Measurements from ENCODE around the gene MAML2. TPM values are rescaled to one million over a fixed set of nuclear protein-coding genes. Genes with fewer than 3 reads are reported as not detected.
A peak's percentile ranks its signal among the peaks of the same experiment; 100 is the strongest.

Gene MAML2
- total RNA-seq, 4 donors from 2014 or later, result 19.0 to 36.4 (median 31.4) TPM

- 73 to 78% methylated on average over 5 of the region's 5 CpGs for WGBS, 2 donors
- Histone ChIP-seq H3K27me3 (no peaks in the 10 kb centered on the region), H3K9me3 (no peaks in the 10 kb centered on the region), H3K36me3 (no peaks in the 10 kb centered on the region), H3K4me1 (peaks cover 17 to 37% of the 10 kb centered on the region in 2 donors), H3K27ac (peak overlapping the region in 1 of 3 donors; percentile 10), H3K4me3 (replicated peaks in 1 of 3) (no peak overlapping the region)
- TF ChIP-seq CTCF (IDR thresholded peaks at IDR 0.05) (no peak), POLR2A (IDR thresholded peaks at IDR 0.05) (no peak)
- intact Hi-C loops (cut with DNase I), result no loop called here
- no peak for DNase-seq
Observed at GRCh38 chr11:96241331-96241841, 101.6 kb downstream of the MAML2 start.

- no peak for TF ChIP-seq CTCF (IDR thresholded peaks at IDR 0.05)
- no peak for TF ChIP-seq POLR2A (IDR thresholded peaks at IDR 0.05)
- Histone ChIP-seq H3K27ac (no peak overlapping the region), H3K4me3 (replicated peaks in 1 of 3) (no peak overlapping the region), H3K4me1 (peaks cover 17 to 32% of the 10 kb centered on the region in 2 donors), H3K36me3 (no peaks in the 10 kb centered on the region), H3K27me3 (no peaks in the 10 kb centered on the region), H3K9me3 (no peaks in the 10 kb centered on the region)
- intact Hi-C loops (cut with DNase I), result no loop called here
- DNase-seq, result no peak
- WGBS, 2 donors, result 90 to 91% methylated on average over 2 of the region's 2 CpGs
Observed at GRCh38 chr11:96238563-96239135, 104.3 kb downstream of the MAML2 start.

GRCh38 chr11:96237766-96238266 lies 105.2 kb downstream of the MAML2 start:
- H3K4me3 ChIP-seq (replicated peaks in 1 of 3), result no peak overlapping the region
- 27 to 41% methylated on average over 1 of the region's 1 CpG for WGBS, 2 donors
- no peak for DNase-seq
- H3K27ac ChIP-seq, result no peak overlapping the region
- peaks cover 17 to 29% of the 10 kb centered on the region in 2 donors for H3K4me1 ChIP-seq
- intact Hi-C loops (cut with DNase I), result no loop called here
- no peak for TF ChIP-seq POLR2A (IDR thresholded peaks at IDR 0.05)
- no peak for TF ChIP-seq CTCF (IDR thresholded peaks at IDR 0.05)
- H3K9me3 ChIP-seq, result no peaks in the 10 kb centered on the region
- H3K36me3 ChIP-seq, result no peaks in the 10 kb centered on the region
- H3K27me3 ChIP-seq, result no peaks in the 10 kb centered on the region

GRCh38 chr11:96235751-96236150 lies 107.2 kb downstream of the MAML2 start:
- 84 to 87% methylated on average over 4 of the region's 4 CpGs for WGBS, 2 donors
- Histone ChIP-seq H3K9me3 (no peaks in the 10 kb centered on the region), H3K27ac (no peak overlapping the region), H3K4me3 (replicated peaks in 1 of 3) (no peak overlapping the region), H3K36me3 (no peaks in the 10 kb centered on the region), H3K4me1 (peaks cover 17 to 22% of the 10 kb centered on the region in 2 donors), H3K27me3 (no peaks in the 10 kb centered on the region)
- no peak for TF ChIP-seq POLR2A (IDR thresholded peaks at IDR 0.05)
- TF ChIP-seq CTCF (IDR thresholded peaks at IDR 0.05), result no peak
- intact Hi-C loops (cut with DNase I), result no loop called here
- DNase-seq, result no peak

GRCh38 chr11:96234866-96235441 lies 108.0 kb downstream of the MAML2 start:
- no peak overlapping the region for H3K27ac ChIP-seq

More at GRCh38 chr11:96234866-96235441, 108.0 kb downstream of the MAML2 start:
- H3K4me1 ChIP-seq, result peaks cover 17 to 22% of the 10 kb centered on the region in 2 donors
- H3K27me3 ChIP-seq, result no peaks in the 10 kb centered on the region
- TF ChIP-seq CTCF (IDR thresholded peaks at IDR 0.05) (no peak), POLR2A (IDR thresholded peaks at IDR 0.05) (no peak)
- intact Hi-C loops (cut with DNase I), result no loop called here
- H3K9me3 ChIP-seq, result no peaks in the 10 kb centered on the region
- no peaks in the 10 kb centered on the region for H3K36me3 ChIP-seq
- 96% methylated on average over 1 of the region's 1 CpG for WGBS, 2 donors
- DNase-seq, result no peak
- no peak overlapping the region for H3K4me3 ChIP-seq (replicated peaks in 1 of 3)
